ENCODE data around the gene SUGP2. TPM values are rescaled to one million over a fixed set of nuclear protein-coding genes. Genes with fewer than 3 reads are reported as not detected.
A peak's percentile ranks its signal among the peaks of the same experiment; 100 is the strongest.

The SUGP2 gene
- total RNA-seq, 3 donors from 2014 or later, result 65.4 to 93.4 (median 69.8) TPM

- H3K36me3 ChIP-seq (ENCODE audit: low read depth), result no peaks in the 10 kb centered on the region
- ATAC-seq, result no peak
- intact Hi-C loops (cut with DNase I, micrococcal nuclease), result no loop called here
- no peak for DNase-seq
- H3K4me1 ChIP-seq (ENCODE audit: low read depth), result no peaks in the 10 kb centered on the region
- H3K4me3 ChIP-seq, result no peak overlapping the region
- no peaks in the 10 kb centered on the region for H3K9me3 ChIP-seq
- no peak for TF ChIP-seq CTCF (IDR thresholded peaks at IDR 0.05)
Measured at GRCh38 chr19:18999016-18999758, 34.1 kb downstream of the SUGP2 start.

- intact Hi-C loops (cut with DNase I, micrococcal nuclease), result no loop called here
Measured at GRCh38 chr19:18998276-18998675, 35.0 kb downstream of the SUGP2 start.

GRCh38 chr19:18996796-18997394 lies 36.4 kb downstream of the SUGP2 start:
- TF ChIP-seq CTCF (IDR thresholded peaks at IDR 0.05), result no peak
- Histone ChIP-seq H3K36me3 (ENCODE audit: low read depth) (no peaks in the 10 kb centered on the region), H3K4me3 (no peak overlapping the region), H3K9me3 (no peaks in the 10 kb centered on the region), H3K4me1 (ENCODE audit: low read depth) (no peaks in the 10 kb centered on the region)
- intact Hi-C loops (cut with DNase I, micrococcal nuclease), result no loop called here
- no peak for DNase-seq
- ATAC-seq, result no peak

More at GRCh38 chr19:18998276-18998675, 35.0 kb downstream of the SUGP2 start:
- DNase-seq (no peak), ATAC-seq (no peak)
- Histone ChIP-seq H3K36me3 (ENCODE audit: low read depth) (no peaks in the 10 kb centered on the region), H3K9me3 (no peaks in the 10 kb centered on the region), H3K4me3 (no peak overlapping the region), H3K4me1 (ENCODE audit: low read depth) (no peaks in the 10 kb centered on the region)
- TF ChIP-seq CTCF (IDR thresholded peaks at IDR 0.05), result no peak

GRCh38 chr19:18996351-18996750 lies 37.0 kb downstream of the SUGP2 start:
- DNase-seq (no peak), ATAC-seq (no peak)
- no peak for TF ChIP-seq CTCF (IDR thresholded peaks at IDR 0.05)
- intact Hi-C loops (cut with DNase I, micrococcal nuclease), result no loop called here
- no peaks in the 10 kb centered on the region for H3K9me3 ChIP-seq
- H3K36me3 ChIP-seq (ENCODE audit: low read depth), result no peaks in the 10 kb centered on the region
- no peaks in the 10 kb centered on the region for H3K4me1 ChIP-seq (ENCODE audit: low read depth)
- no peak overlapping the region for H3K4me3 ChIP-seq

GRCh38 chr19:18995804-18996241 lies 37.5 kb downstream of the SUGP2 start:
- intact Hi-C loops (cut with DNase I, micrococcal nuclease), result no loop called here
- Histone ChIP-seq H3K4me3 (no peak overlapping the region), H3K36me3 (ENCODE audit: low read depth) (no peaks in the 10 kb centered on the region), H3K9me3 (no peaks in the 10 kb centered on the region), H3K4me1 (ENCODE audit: low read depth) (no peaks in the 10 kb centered on the region)
- no peak for TF ChIP-seq CTCF (IDR thresholded peaks at IDR 0.05)
- peak; percentile 76 for ATAC-seq
- DNase-seq, result peak; percentile 31 to 62 (median 31)
